Adrenal gland (tissue), 5 donors: ENCODE measurements around the gene VASP.

Source experiments
- CTCF ChIP-seq, 6 experiments: fragments of 450-650 bp in 4 of 6; fragments of 200-600 bp in 2 of 6; sonication (generic) in 1 of 6; IDR thresholded peaks; 1 replicate in 5 of 6; 2 replicates in 1 of 6; pipeline versions ENCODE4 v1.5.1 to v1.8.0; 2016 to 2021; ENCODE audit warnings: antibody characterized with exemption in 6 of 6, mild to moderate bottlenecking in 2 of 6, moderate library complexity in 1 of 6
- POLR2A ChIP-seq, 2 donors: fragments of 450-650 bp; IDR thresholded peaks; one replicate each; pipeline ENCODE4 v1.6.1; 2017; ENCODE audit warnings: antibody characterized with exemption in 2 of 2, mild to moderate bottlenecking in 2 of 2, moderate library complexity in 1 of 2
- donor health status: DM: no; HTN: no; CAD: no.

GRCh38 chr19:45467456-45468158 lies 39.7 kb upstream of the VASP start, which contains the start of gene FOSB:
- TF ChIP-seq CTCF (IDR thresholded peaks at IDR 0.05) (no peak), POLR2A (IDR thresholded peaks at IDR 0.05) (peak; percentile 94 to 96)
